Loucy (cell line): ENCODE results near the gene PIEZO1.

ENCODE experiments used
- H2AFZ ChIP-seq: fragments of 200-600 bp; sonication (generic); 2 replicates; pipeline ENCODE4 v1.6.0; 2016; ENCODE audit warnings: antibody characterized with exemption, mild to moderate bottlenecking, low read length, moderate library complexity
- H3F3A ChIP-seq: fragments of 200-600 bp; 2 replicates; pipeline ENCODE4 v1.6.0; 2016; ENCODE audit warnings: antibody characterized with exemption, low read depth, mild to moderate bottlenecking
- H3K27me3 ChIP-seq: fragments of 200-600 bp; sonication (generic); 2 replicates; pipeline ENCODE4 v1.6.1; 2014; ENCODE audit warnings: low read length, mild to moderate bottlenecking; ENCODE audit not compliant: insufficient read depth, poor library complexity, severe bottlenecking
- H3K36me3 ChIP-seq: fragments of 200-600 bp; sonication (generic); 2 replicates; pipeline ENCODE4 v1.6.1; 2016; ENCODE audit warnings: low read length; ENCODE audit not compliant: insufficient read depth
- H3K4me1 ChIP-seq: fragments of 200-600 bp; sonication (generic); 2 replicates; pipeline ENCODE4 v1.5.1; 2014; ENCODE audit warnings: low read length, mild to moderate bottlenecking; ENCODE audit not compliant: insufficient read depth, poor library complexity, severe bottlenecking
- H3K4me2 ChIP-seq: fragments of 200-600 bp; sonication (generic); 2 replicates; pipeline ENCODE4 v1.6.0; 2014; ENCODE audit warnings: antibody characterized with exemption, low read length, low read depth, mild to moderate bottlenecking; ENCODE audit not compliant: poor library complexity, severe bottlenecking
- H3K4me3 ChIP-seq: fragments of 200-600 bp; sonication (generic); 2 replicates; pipeline ENCODE4 v1.5.1; 2014; ENCODE audit warnings: low read length, mild to moderate bottlenecking, mixed read lengths; ENCODE audit not compliant: poor library complexity, severe bottlenecking
- H3K79me2 ChIP-seq: fragments of 200-600 bp; sonication (generic); 2 replicates; pipeline ENCODE4 v1.6.1; 2014; ENCODE audit warnings: low read length; ENCODE audit not compliant: insufficient read depth
- H3K9ac ChIP-seq: fragments of 200-600 bp; sonication (generic); 2 replicates; pipeline ENCODE4 v1.6.0; 2014; ENCODE audit warnings: mild to moderate bottlenecking, low read depth, low read length, moderate library complexity; ENCODE audit not compliant: poor library complexity, severe bottlenecking
- H3K9me2 ChIP-seq: fragments of 200-600 bp; sonication (generic); replicated peaks from 2 replicates; pipeline ENCODE4 v1.6.1; 2016; ENCODE audit warnings: low read depth, low read length, mixed read lengths
- H3K9me3 ChIP-seq: fragments of 200-600 bp; sonication (generic); 2 replicates; pipeline ENCODE4 v1.6.1; 2014; ENCODE audit warnings: mild to moderate bottlenecking, antibody characterized with exemption, low read length, low read depth; ENCODE audit not compliant: insufficient read depth
- H4K20me1 ChIP-seq: fragments of 200-600 bp; sonication (generic); 2 replicates; pipeline ENCODE4 v1.6.0; 2014; ENCODE audit warnings: antibody characterized with exemption, low read length, mild to moderate bottlenecking; ENCODE audit not compliant: insufficient read depth, poor library complexity, severe bottlenecking
- CTCF ChIP-seq: fragments of 200-600 bp; sonication (generic); conservative IDR thresholded peaks from 2 replicates; pipeline ENCODE4 v1.5.1; 2014; ENCODE audit warnings: mild to moderate bottlenecking, antibody characterized with exemption, low read length
- EZH2phosphoT487 ChIP-seq: fragments of 200-600 bp; IDR thresholded peaks from 2 replicates; pipeline ENCODE4 v1.6.1; 2018; ENCODE audit warnings: antibody characterized with exemption, mild to moderate bottlenecking, moderate library complexity, borderline replicate concordance

Gene PIEZO1

GRCh38 chr16:88665570-88665969 lies 119.5 kb downstream of the PIEZO1 start:
- Histone ChIP-seq H3F3A (no peaks in the 10 kb centered on the region), H3K9me3 (no peaks in the 10 kb centered on the region), H4K20me1 (no peaks in the 10 kb centered on the region), H3K4me1 (no peaks in the 10 kb centered on the region), H3K9me2 (no peaks in the 10 kb centered on the region), H2AFZ (no peak overlapping the region), H3K4me3 (no peak overlapping the region), H3K27me3 (no peaks in the 10 kb centered on the region), H3K4me2 (no peak overlapping the region), H3K9ac (no peak overlapping the region), H3K36me3 (no peaks in the 10 kb centered on the region), H3K79me2 (peaks cover 20% of the 10 kb centered on the region; the same call in 1 of the 2 replicates)
- TF ChIP-seq CTCF, result no peak
- TF ChIP-seq EZH2phosphoT487, result no peak
